Common myeloid progenitor, CD34-positive (primary cell): ENCODE data around the gene TMEM33.
"Not testable (repeated sequence)": the region's sequence is repeated elsewhere in the genome, so short reads cannot be mapped to it uniquely, and the experiment has no call there.

Source experiments
- CTCF ChIA-PET: fragments of 350-600 bp; sonication (Branson Sonifier 250); formaldehyde crosslinking; loops from one replicate; lab custom pipeline; 2021; ENCODE audit warnings: antibody characterized with exemption; lab: Charles Lee
- POLR2A ChIA-PET: fragments of 350-600 bp; sonication (Branson Sonifier 250); formaldehyde crosslinking; loops from one replicate; lab custom pipeline; 2021; ENCODE audit warnings: antibody characterized with exemption; lab: Charles Lee
- DNase-seq, 3 donors: peaks; one replicate each; pipeline versions ENCODE4 v3.0.0 to v3.0.0-alpha.2; 2013
- H3K27ac ChIP-seq, 2 experiments: 1 replicate in 1 of 2; 2 replicates in 1 of 2; pipeline ENCODE4 v1.7.0; 2013; ENCODE audit warnings: inconsistent platforms in 2 of 2, low read length in 2 of 2, mild to moderate bottlenecking in 2 of 2, low read depth in 1 of 2, moderate library complexity in 1 of 2; ENCODE audit not compliant: severe bottlenecking in 2 of 2, insufficient read depth in 1 of 2, poor library complexity in 1 of 2
- H3K27me3 ChIP-seq, 5 experiments: replicated peaks in 2 of 5; 1 replicate in 3 of 5; 2 replicates in 2 of 5; pipeline versions ENCODE4 v1.6.1 to v1.7.0; 2013; ENCODE audit warnings: low read length in 4 of 5, mild to moderate bottlenecking in 2 of 5, moderate library complexity in 2 of 5, inconsistent platforms in 1 of 5; ENCODE audit not compliant: insufficient read depth in 5 of 5, control insufficient read depth in 4 of 5
- H3K36me3 ChIP-seq, 4 experiments: 1 replicate in 2 of 4; 2 replicates in 2 of 4; pipeline versions ENCODE4 v1.6.1 to v1.7.0; 2013; ENCODE audit warnings: low read length in 3 of 4, control low read depth in 1 of 4, mild to moderate bottlenecking in 1 of 4; ENCODE audit not compliant: control insufficient read depth in 4 of 4, insufficient read depth in 4 of 4
- H3K4me1 ChIP-seq, 4 experiments: 1 replicate in 3 of 4; 2 replicates in 1 of 4; pipeline versions ENCODE4 v1.6.1 to v1.7.1; 2013; ENCODE audit warnings: low read length in 3 of 4, mild to moderate bottlenecking in 3 of 4, control low read depth in 1 of 4, inconsistent platforms in 1 of 4, moderate library complexity in 1 of 4; ENCODE audit not compliant: control insufficient read depth in 4 of 4, insufficient read depth in 4 of 4; ENCODE audit errors: control extremely low read depth in 1 of 4
- H3K4me3 ChIP-seq, 7 experiments: 1 replicate in 4 of 7; 2 replicates in 3 of 7; pipeline versions ENCODE4 v1.5.1 to v1.7.0; 2013; ENCODE audit warnings: mild to moderate bottlenecking in 7 of 7, low read length in 6 of 7, moderate library complexity in 6 of 7, inconsistent platforms in 2 of 7, low read depth in 2 of 7, control low read depth in 1 of 7; ENCODE audit not compliant: insufficient read depth in 4 of 7, control insufficient read depth in 1 of 7; ENCODE audit errors: extremely low read depth in 1 of 7
- H3K9me3 ChIP-seq, 5 experiments: 1 replicate in 4 of 5; 2 replicates in 1 of 5; pipeline versions ENCODE4 v1.6.1 to v1.7.1; 2013; ENCODE audit warnings: low read length in 4 of 5, mild to moderate bottlenecking in 2 of 5, inconsistent platforms in 1 of 5, low read depth in 1 of 5, moderate library complexity in 1 of 5; ENCODE audit not compliant: control insufficient read depth in 4 of 5, insufficient read depth in 2 of 5; ENCODE audit errors: control extremely low read depth in 1 of 5
- WGBS: methylation state at CpG from one replicate; pipeline ENCODE4 v1.1.5; 2013; ENCODE audit not compliant: insufficient coverage; 5-methylcytosine and 5-hydroxymethylcytosine counted together

TMEM33 gene

DNA sequence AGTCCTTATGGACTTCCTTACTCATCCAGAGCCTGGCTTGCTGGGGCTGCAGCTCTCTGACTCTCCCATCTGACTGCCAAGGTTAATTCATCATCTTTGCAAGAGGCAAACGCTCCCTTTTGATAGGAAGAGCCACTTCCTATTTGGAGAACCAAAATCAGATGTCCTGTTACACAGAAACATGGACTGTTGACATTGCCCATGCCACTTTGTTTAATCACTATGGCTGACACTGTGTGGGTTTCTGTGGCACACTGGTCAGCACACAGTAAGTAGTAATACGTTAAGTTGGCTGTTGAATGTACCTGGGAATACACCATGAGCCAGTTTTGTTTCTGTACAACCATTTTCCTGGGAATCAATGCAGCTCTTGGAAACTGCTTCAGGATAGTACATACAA lies 45.1 kb upstream of the TMEM33 start:
- H3K27ac ChIP-seq: no peak overlapping the region

GRCh38 chr4:41896648-41897047 lies 38.6 kb upstream of the TMEM33 start:
- CTCF ChIA-PET: no interaction called here
- POLR2A ChIA-PET: no interaction called here
- no peak for DNase-seq

More for the DNA sequence above, 45.1 kb upstream of the TMEM33 start:
- Histone ChIP-seq H3K4me1 (no peaks in the 10 kb centered on the region), H3K27me3 (peaks cover 4 to 25% (median 6%) of the 10 kb centered on the region in 5 experiments), H3K9me3 (no peaks in the 10 kb centered on the region), H3K4me3 (no peak overlapping the region), H3K36me3 (no peaks in the 10 kb centered on the region)
- 0% methylated on average over 1 of the region's 2 CpGs for WGBS
- CTCF ChIA-PET: interaction anchor here (0.7 to 3.7 kb wide), 3 partner anchors 8 to 198 kb away, joined by 3 to 31 read pairs (median 4); no protein-coding TSS in a partner anchor
- POLR2A ChIA-PET: no interaction called here
- no peak for DNase-seq

DNA sequence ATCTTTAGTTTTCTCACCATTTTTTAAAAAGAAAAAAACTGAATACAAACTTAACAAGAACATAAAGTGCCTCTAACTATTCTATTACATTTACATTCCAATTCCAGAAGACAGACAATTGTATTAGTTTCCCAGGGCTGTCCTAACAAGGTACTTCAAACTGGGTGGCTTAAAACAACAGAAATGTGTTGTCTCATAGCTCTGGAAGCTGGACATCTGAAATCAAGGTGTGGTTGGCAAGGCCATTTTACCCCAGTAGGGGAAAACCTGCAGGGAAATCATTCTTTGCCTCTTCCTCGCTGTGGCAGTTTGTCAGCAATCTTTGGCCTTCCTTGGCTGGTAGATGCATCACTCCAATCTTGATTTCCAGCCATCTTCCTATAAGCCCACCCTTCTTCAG lies 37.5 kb upstream of the TMEM33 start:
- no peak overlapping the region for H3K27ac ChIP-seq
- no peak for DNase-seq
- no peak overlapping the region for H3K4me3 ChIP-seq
- no peaks in the 10 kb centered on the region for H3K27me3 ChIP-seq
- no peaks in the 10 kb centered on the region for H3K36me3 ChIP-seq
- 83% methylated on average over 1 of the region's 1 CpG for WGBS
- no peaks in the 10 kb centered on the region for H3K4me1 ChIP-seq
- no peaks in the 10 kb centered on the region for H3K9me3 ChIP-seq
- ChIA-PET POLR2A (no interaction called here), CTCF (interaction anchor here (0.9 kb wide), 1 partner anchor 8 kb away, joined by 3 read pairs; no protein-coding TSS in a partner anchor)

More at GRCh38 chr4:41896648-41897047, 38.6 kb upstream of the TMEM33 start:
- Histone ChIP-seq H3K27me3 (no peaks in the 10 kb centered on the region), H3K4me3 (no peak overlapping the region), H3K9me3 (no peaks in the 10 kb centered on the region), H3K4me1 (no peaks in the 10 kb centered on the region), H3K27ac (no peak overlapping the region), H3K36me3 (no peaks in the 10 kb centered on the region)

GRCh38 chr4:41909136-41909535 lies 26.1 kb upstream of the TMEM33 start:
- H3K27me3 ChIP-seq, H3K9me3 ChIP-seq, H3K27ac ChIP-seq, H3K4me1 ChIP-seq, H3K4me3 ChIP-seq, POLR2A ChIA-PET, H3K36me3 ChIP-seq, DNase-seq: not testable (repeated sequence)
- 43% methylated on average over 1 of the region's 1 CpG for WGBS
- CTCF ChIA-PET: interaction anchor here (0.6 to 1.6 kb wide), 2 partner anchors 21 to 437 kb away, joined by 3 to 5 read pairs; no protein-coding TSS in a partner anchor

DNA sequence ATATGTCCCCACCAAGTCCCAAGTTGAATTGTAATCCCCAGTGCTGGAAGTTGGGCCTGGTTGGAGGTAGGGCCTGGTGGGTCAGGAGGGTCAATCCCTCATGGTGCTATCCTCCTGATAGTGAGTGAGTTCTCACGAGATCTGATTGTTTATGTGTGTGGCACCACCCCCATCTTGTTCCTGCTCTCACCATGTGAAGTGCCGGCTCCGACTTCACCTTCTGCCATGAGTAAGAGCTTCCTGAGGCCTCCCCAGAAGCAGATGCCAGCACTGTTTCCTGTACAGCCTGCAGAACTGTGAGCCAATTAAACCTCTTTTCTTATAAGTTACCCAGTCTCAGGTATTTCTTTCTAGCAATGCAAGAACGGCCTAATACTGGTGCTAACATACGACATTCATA lies 22.7 kb upstream of the TMEM33 start:
- DNase-seq: no peak
- H3K27me3 ChIP-seq: no peaks in the 10 kb centered on the region
- no peaks in the 10 kb centered on the region for H3K4me1 ChIP-seq
- no peak overlapping the region for H3K4me3 ChIP-seq
- H3K9me3 ChIP-seq: peaks cover 0 to 1% (median 0%) of the 10 kb centered on the region in 5 experiments
- H3K27ac ChIP-seq: no peak overlapping the region
- ChIA-PET POLR2A (no interaction called here), CTCF (no interaction called here)
- 83% methylated on average over 2 of the region's 5 CpGs for WGBS
- H3K36me3 ChIP-seq: no peaks in the 10 kb centered on the region

GRCh38 chr4:41913509-41913908 lies 21.7 kb upstream of the TMEM33 start:
- Histone ChIP-seq H3K9me3 (peaks cover 0 to 1% (median 0%) of the 10 kb centered on the region in 5 experiments), H3K27me3 (no peaks in the 10 kb centered on the region), H3K4me3 (no peak overlapping the region), H3K27ac (no peak overlapping the region), H3K36me3 (no peaks in the 10 kb centered on the region), H3K4me1 (no peaks in the 10 kb centered on the region)
- CTCF ChIA-PET: no interaction called here
- POLR2A ChIA-PET: no interaction called here
- no peak for DNase-seq

- Histone ChIP-seq H3K36me3 (no peaks in the 10 kb centered on the region), H3K27ac (no peak overlapping the region), H3K4me1 (no peaks in the 10 kb centered on the region), H3K27me3 (no peaks in the 10 kb centered on the region), H3K9me3 (peaks cover 0 to 7% (median 0%) of the 10 kb centered on the region in 5 experiments), H3K4me3 (no peak overlapping the region)
- POLR2A ChIA-PET: no interaction called here
- no CpG with 5 or more reads among the region's 2 CpGs for WGBS
- DNase-seq: no peak
- CTCF ChIA-PET: no interaction called here
Observed at GRCh38 chr4:41918278-41918677, 17.0 kb upstream of the TMEM33 start.
